Activated naive CD8-positive, alpha-beta T cell (primary cell): ENCODE data around the gene VPS4B.
"Not testable (repeated sequence)": the region's sequence is repeated elsewhere in the genome, so short reads cannot be mapped to it uniquely, and the experiment has no call there.

Experiments
- H3K27ac Mint-ChIP-seq: one replicate; pipeline ENCODE4 v1.8.0; 2021; ENCODE audit warnings: mixed read lengths
- H3K27me3 Mint-ChIP-seq: one replicate; pipeline ENCODE4 v1.8.0; 2021; ENCODE audit warnings: mixed read lengths
- H3K36me3 Mint-ChIP-seq: one replicate; pipeline ENCODE4 v1.8.0; 2021; ENCODE audit warnings: mixed read lengths
- H3K4me1 Mint-ChIP-seq: one replicate; pipeline ENCODE4 v1.8.0; 2021; ENCODE audit warnings: low read depth, mixed read lengths
- H3K4me3 Mint-ChIP-seq: one replicate; pipeline ENCODE4 v1.8.0; 2021; ENCODE audit warnings: mild to moderate bottlenecking, mixed read lengths
- H3K9me3 Mint-ChIP-seq: one replicate; pipeline ENCODE4 v1.8.0; 2021; ENCODE audit warnings: low read depth, mixed read lengths

The VPS4B gene

DNA sequence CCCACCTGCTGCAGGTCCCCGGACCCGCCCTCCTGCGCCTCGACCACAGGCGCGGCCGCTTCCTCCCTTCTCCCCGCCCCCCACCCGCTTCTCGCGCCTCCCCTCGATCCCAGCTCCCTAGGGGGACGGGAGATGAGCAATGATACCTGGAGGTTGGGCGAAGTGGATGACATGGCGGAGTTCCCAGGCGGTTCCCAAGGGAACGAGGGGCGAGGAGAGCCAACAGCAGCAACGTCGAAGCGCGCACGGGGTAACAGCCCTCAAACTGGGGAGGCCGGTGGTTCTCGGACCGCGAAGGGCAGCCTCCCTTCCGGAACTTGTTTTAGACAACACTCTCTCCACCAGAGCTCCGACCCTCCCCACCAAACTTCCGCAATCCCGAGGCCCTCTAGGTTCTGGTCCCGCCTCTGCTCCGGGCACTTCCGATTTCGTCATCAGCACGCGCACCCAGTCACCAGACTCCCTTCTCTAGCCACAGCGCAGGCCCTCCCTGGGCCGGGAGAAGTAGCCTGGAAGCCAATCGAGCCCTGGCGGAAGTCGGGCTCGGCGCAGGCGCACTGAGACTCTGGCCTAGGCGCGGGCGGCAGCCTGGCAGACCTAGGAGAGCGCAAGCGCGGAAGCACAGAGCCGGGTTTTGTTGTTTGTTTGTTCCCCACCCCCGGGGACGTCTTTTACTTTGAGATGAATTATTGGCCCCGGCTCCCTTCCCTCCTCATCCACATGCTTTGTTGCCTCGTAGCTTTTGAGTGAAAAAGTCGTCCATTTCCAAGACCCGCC, at the start of gene VPS4B:
VPS4B (minus strand) TSS at position 390 of the 777 bp plus-strand sequence; CDS start at position 173, 217 bp downstream.
- H3K4me3 Mint-ChIP-seq = peak within 1 kb of the TSS; percentile 94

DNA sequence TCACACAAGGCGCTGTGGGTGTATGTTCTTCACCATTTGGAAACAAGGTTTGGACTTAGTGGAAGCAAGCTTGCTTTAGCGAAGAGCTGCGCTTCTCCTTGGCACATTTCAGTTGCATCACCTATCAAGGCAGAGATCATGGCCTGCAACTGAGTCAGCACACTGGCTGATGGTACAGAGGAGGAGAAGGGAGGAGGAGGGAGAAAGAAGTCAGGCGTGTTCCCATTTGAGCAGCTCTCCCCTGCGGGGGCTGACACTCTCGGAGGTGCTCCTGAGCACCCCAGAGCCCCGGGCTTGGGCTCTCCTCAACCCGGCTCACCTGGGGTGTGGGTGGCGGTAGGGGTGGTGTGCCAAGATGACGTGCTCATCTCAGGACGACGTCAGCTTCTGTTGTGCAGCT, 48.5 kb upstream of the VPS4B start:
- Mint-ChIP-seq H3K4me1 (no peaks in the 10 kb centered on the region), H3K27ac (no peak overlapping the region), H3K9me3 (no peaks in the 10 kb centered on the region), H3K36me3 (no peaks in the 10 kb centered on the region), H3K27me3 (peaks cover 6% of the 10 kb centered on the region), H3K4me3 (no peak overlapping the region)

More for the DNA sequence above, at the start of gene VPS4B:
- peaks cover 5% of the 10 kb centered on the region for H3K36me3 Mint-ChIP-seq
- H3K9me3 Mint-ChIP-seq = no peaks in the 10 kb centered on the region
- H3K27me3 Mint-ChIP-seq = no peaks in the 10 kb centered on the region
- peak within 1 kb of the TSS; percentile 93 for H3K27ac Mint-ChIP-seq
- H3K4me1 Mint-ChIP-seq = peaks cover 37% of the 10 kb centered on the region

GRCh38 chr18:63468575-63468974, 46.3 kb upstream of the VPS4B start:
- Mint-ChIP-seq H3K4me1 (no peaks in the 10 kb centered on the region), H3K4me3 (no peak overlapping the region), H3K27me3 (peaks cover 14% of the 10 kb centered on the region), H3K36me3 (no peaks in the 10 kb centered on the region), H3K9me3 (no peaks in the 10 kb centered on the region), H3K27ac (no peak overlapping the region)

DNA sequence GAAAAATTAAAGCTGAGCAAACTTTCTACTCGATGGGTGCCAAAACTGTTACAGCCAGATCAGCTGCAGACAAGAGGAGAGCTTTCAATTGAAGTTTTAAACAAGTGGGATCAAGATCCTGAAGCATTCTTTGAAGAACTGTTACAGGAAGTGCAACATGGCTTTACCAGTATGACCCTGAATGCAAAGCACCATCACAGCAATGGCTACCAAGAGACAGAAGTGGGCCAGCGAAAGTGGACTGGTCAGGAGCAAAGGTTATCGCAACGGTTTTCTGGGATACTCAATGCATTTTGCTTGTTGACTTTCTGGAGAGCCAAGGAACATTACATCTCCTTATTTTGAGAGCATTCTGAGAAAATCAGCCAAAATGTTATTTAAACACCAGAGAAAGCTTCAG, 45.4 kb upstream of the VPS4B start:
- Mint-ChIP-seq H3K27me3 (peaks cover 15% of the 10 kb centered on the region), H3K4me3 (no peak overlapping the region), H3K27ac (no peak overlapping the region), H3K4me1 (no peaks in the 10 kb centered on the region), H3K36me3 (no peaks in the 10 kb centered on the region), H3K9me3 (no peaks in the 10 kb centered on the region)

GRCh38 chr18:63465059-63465458, 42.8 kb upstream of the VPS4B start:
- Mint-ChIP-seq H3K4me3 (no peak overlapping the region), H3K9me3 (no peaks in the 10 kb centered on the region), H3K4me1 (no peaks in the 10 kb centered on the region), H3K27me3 (peaks cover 10% of the 10 kb centered on the region), H3K27ac (no peak overlapping the region), H3K36me3 (peaks cover 2% of the 10 kb centered on the region)

- Mint-ChIP-seq H3K4me1 (no peaks in the 10 kb centered on the region), H3K27ac (no peak overlapping the region), H3K36me3 (peaks cover 2% of the 10 kb centered on the region), H3K4me3 (no peak overlapping the region), H3K9me3 (no peaks in the 10 kb centered on the region), H3K27me3 (peaks cover 10% of the 10 kb centered on the region)
These were observed 42.2 kb upstream of the VPS4B start for GRCh38 chr18:63464434-63464833.

- no peaks in the 10 kb centered on the region for H3K4me1 Mint-ChIP-seq
- peaks cover 12% of the 10 kb centered on the region for H3K27me3 Mint-ChIP-seq
- peak overlapping the region; percentile 61 for H3K27ac Mint-ChIP-seq
- H3K4me3 Mint-ChIP-seq = no peak overlapping the region
- H3K9me3 Mint-ChIP-seq = no peaks in the 10 kb centered on the region
- peaks cover 2% of the 10 kb centered on the region for H3K36me3 Mint-ChIP-seq
These were observed 38.1 kb upstream of the VPS4B start for GRCh38 chr18:63460414-63460813.

GRCh38 chr18:63457977-63458376, 35.7 kb upstream of the VPS4B start:
- no peak overlapping the region for H3K4me3 Mint-ChIP-seq
- no peak overlapping the region for H3K27ac Mint-ChIP-seq
- no peaks in the 10 kb centered on the region for H3K9me3 Mint-ChIP-seq
- peaks cover 2% of the 10 kb centered on the region for H3K36me3 Mint-ChIP-seq
- peaks cover 3% of the 10 kb centered on the region for H3K27me3 Mint-ChIP-seq
- H3K4me1 Mint-ChIP-seq = no peaks in the 10 kb centered on the region

DNA sequence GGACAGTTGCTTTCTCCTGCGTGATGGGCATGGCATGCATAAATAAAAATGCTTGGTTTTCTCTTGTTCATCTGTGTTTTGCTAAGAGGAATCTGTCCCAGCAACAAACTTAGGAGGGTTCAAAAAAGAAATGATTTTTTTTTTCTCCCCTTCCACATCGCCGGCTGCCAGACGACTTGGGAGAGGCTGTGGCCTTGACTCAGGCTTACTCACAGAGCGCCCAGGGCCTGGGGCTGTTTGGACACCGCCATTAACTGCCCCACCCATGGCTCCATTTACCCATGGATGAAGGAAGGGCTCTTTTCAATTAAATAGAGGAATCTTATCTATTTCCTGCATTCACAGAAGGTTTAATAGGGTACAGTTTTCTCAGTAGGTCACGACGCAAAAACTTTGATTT, 32.2 kb upstream of the VPS4B start:
- Mint-ChIP-seq H3K9me3 (no peaks in the 10 kb centered on the region), H3K36me3 (no peaks in the 10 kb centered on the region), H3K4me3 (no peak overlapping the region), H3K27me3 (peaks cover 1% of the 10 kb centered on the region), H3K27ac (no peak overlapping the region), H3K4me1 (no peaks in the 10 kb centered on the region)

DNA sequence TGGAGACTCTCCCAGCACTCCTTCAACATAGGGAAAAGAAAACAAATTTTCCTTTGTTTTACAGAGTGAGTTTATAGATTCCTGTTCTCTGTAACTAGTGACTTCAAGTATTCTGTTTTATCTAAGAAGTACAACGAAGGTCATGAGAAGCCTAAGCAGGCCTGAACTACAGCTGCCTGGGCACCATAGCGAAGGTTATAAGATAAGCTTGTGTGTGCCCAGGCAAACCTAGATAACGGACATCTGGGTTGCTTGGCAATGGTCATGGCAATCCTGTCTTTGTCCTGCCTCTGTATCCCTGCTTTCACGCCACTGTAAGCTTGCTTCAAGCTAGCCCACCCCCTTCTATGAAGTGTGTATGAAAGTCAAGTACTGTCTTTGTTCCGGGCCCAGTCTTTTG, 30.5 kb upstream of the VPS4B start:
- not testable (repeated sequence) for H3K4me3 Mint-ChIP-seq

GRCh38 chr18:63451799-63452660, 29.8 kb upstream of the VPS4B start:
- Mint-ChIP-seq H3K27me3 (no peaks in the 10 kb centered on the region), H3K9me3 (no peaks in the 10 kb centered on the region), H3K4me3 (no peak overlapping the region), H3K27ac (no peak overlapping the region), H3K4me1 (no peaks in the 10 kb centered on the region), H3K36me3 (no peaks in the 10 kb centered on the region)

More for the DNA sequence above, 30.5 kb upstream of the VPS4B start:
- H3K4me1 Mint-ChIP-seq, H3K27ac Mint-ChIP-seq, H3K9me3 Mint-ChIP-seq, H3K36me3 Mint-ChIP-seq, H3K27me3 Mint-ChIP-seq: not testable (repeated sequence)

DNA sequence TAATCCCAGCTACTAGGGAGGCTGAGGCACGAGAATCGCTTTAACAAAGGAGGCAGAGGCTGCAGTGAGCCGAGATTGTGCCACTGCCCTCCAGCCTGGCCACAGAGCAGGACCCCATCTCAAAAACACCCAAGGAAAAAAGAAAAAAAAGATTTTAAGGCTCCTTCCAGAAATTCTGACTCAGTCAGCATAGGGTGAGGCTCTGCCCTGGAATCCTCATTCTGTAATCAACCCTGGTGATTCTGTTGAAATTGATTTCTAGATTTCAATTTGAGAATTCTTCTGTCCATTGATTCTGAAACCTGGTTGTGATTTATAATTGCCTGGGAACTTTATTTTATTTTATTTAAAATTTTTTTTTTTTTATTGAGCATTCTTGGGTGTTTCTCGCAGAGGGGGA, 27.1 kb upstream of the VPS4B start:
- no peaks in the 10 kb centered on the region for H3K36me3 Mint-ChIP-seq
- no peak overlapping the region for H3K27ac Mint-ChIP-seq
- H3K4me1 Mint-ChIP-seq = no peaks in the 10 kb centered on the region
- H3K4me3 Mint-ChIP-seq = no peak overlapping the region
- H3K9me3 Mint-ChIP-seq = no peaks in the 10 kb centered on the region
- no peaks in the 10 kb centered on the region for H3K27me3 Mint-ChIP-seq

DNA sequence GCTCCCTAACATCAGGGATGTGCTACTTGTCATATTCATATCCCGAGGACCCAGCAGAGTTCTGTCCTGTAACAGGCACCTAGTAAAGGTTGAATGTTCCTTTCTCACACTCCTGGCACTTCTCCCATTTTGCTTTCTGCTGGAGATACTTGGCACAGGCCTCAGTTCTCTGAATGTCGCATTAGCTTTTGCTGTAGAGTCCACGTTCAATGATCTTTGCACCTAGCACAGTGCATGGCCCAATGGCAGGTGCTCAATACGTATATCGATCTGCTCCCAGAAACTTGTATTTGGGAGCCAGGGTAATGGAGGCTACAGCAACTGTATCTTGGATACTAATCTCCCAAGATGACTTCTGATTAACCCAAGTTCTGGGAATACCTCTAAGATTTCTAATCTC, 24.8 kb upstream of the VPS4B start:
- Mint-ChIP-seq H3K9me3 (no peaks in the 10 kb centered on the region), H3K36me3 (no peaks in the 10 kb centered on the region), H3K4me1 (no peaks in the 10 kb centered on the region), H3K27me3 (no peaks in the 10 kb centered on the region), H3K4me3 (no peak overlapping the region), H3K27ac (no peak overlapping the region)

GRCh38 chr18:63446266-63446665, 24.0 kb upstream of the VPS4B start:
- Mint-ChIP-seq H3K4me1 (no peaks in the 10 kb centered on the region), H3K9me3 (no peaks in the 10 kb centered on the region), H3K27me3 (no peaks in the 10 kb centered on the region), H3K27ac (no peak overlapping the region), H3K4me3 (no peak overlapping the region), H3K36me3 (no peaks in the 10 kb centered on the region)

GRCh38 chr18:63445037-63445436, 22.8 kb upstream of the VPS4B start:
- Mint-ChIP-seq H3K36me3 (no peaks in the 10 kb centered on the region), H3K9me3 (no peaks in the 10 kb centered on the region), H3K27me3 (no peaks in the 10 kb centered on the region), H3K4me1 (no peaks in the 10 kb centered on the region), H3K4me3 (no peak overlapping the region), H3K27ac (no peak overlapping the region)
